Measurements from ENCODE around the gene LOXL4.

The LOXL4 gene

GRCh38 chr10:98294270-98294627 lies 26.3 kb upstream of the LOXL4 start:
- Histone ChIP-seq H3K4me1 (ENCODE audit: control insufficient read depth, insufficient read depth, low read length, poor library complexity, severe bottlenecking) (peaks cover 10% of the 10 kb centered on the region), H3K4me3 (ENCODE audit: extremely low read depth, insufficient read depth, low read length, poor library complexity, severe bottlenecking) (no peak overlapping the region), H3K36me3 (ENCODE audit: control insufficient read depth, insufficient read depth, low read length) (no peaks in the 10 kb centered on the region), H3K27ac (ENCODE audit: low read depth, low read length, severe bottlenecking) (no peak overlapping the region), H3K9me3 (ENCODE audit: control insufficient read depth, low read length) (no peaks in the 10 kb centered on the region)
- 83% methylated on average over 3 of the region's 3 CpGs; no CpG with 5 or more reads in 1 of the 2 experiments for WGBS, 2 experiments (ENCODE audit: insufficient coverage in 2 of 2)

- H3K4me3 ChIP-seq (ENCODE audit: extremely low read depth, insufficient read depth, low read length, poor library complexity, severe bottlenecking): no peak overlapping the region
- no peaks in the 10 kb centered on the region for H3K9me3 ChIP-seq (ENCODE audit: control insufficient read depth, low read length)
- peaks cover 10% of the 10 kb centered on the region for H3K4me1 ChIP-seq (ENCODE audit: control insufficient read depth, insufficient read depth, low read length, poor library complexity, severe bottlenecking)
- WGBS, 2 experiments (ENCODE audit: insufficient coverage in 2 of 2): 85 to 88% methylated on average over 8 of the region's 8 CpGs
- no peaks in the 10 kb centered on the region for H3K36me3 ChIP-seq (ENCODE audit: control insufficient read depth, insufficient read depth, low read length)
- H3K27ac ChIP-seq (ENCODE audit: low read depth, low read length, severe bottlenecking): no peak overlapping the region
Measured at GRCh38 chr10:98293550-98294269, 25.7 kb upstream of the LOXL4 start.

GRCh38 chr10:98292971-98293370 lies 25.0 kb upstream of the LOXL4 start:
- WGBS, 2 experiments (ENCODE audit: insufficient coverage in 2 of 2): 70 to 96% methylated on average over 2 to 3 of the region's 4 CpGs
- Histone ChIP-seq H3K27ac (ENCODE audit: low read depth, low read length, severe bottlenecking) (no peak overlapping the region), H3K9me3 (ENCODE audit: control insufficient read depth, low read length) (no peaks in the 10 kb centered on the region), H3K4me3 (ENCODE audit: extremely low read depth, insufficient read depth, low read length, poor library complexity, severe bottlenecking) (no peak overlapping the region), H3K4me1 (ENCODE audit: control insufficient read depth, insufficient read depth, low read length, poor library complexity, severe bottlenecking) (peaks cover 10% of the 10 kb centered on the region), H3K36me3 (ENCODE audit: control insufficient read depth, insufficient read depth, low read length) (no peaks in the 10 kb centered on the region)

- H3K9me3 ChIP-seq (ENCODE audit: control insufficient read depth, low read length): no peaks in the 10 kb centered on the region
- no peak overlapping the region for H3K27ac ChIP-seq (ENCODE audit: low read depth, low read length, severe bottlenecking)
- 69 to 79% methylated on average over 8 to 9 of the region's 10 CpGs for WGBS, 2 experiments (ENCODE audit: insufficient coverage in 2 of 2)
- H3K36me3 ChIP-seq (ENCODE audit: control insufficient read depth, insufficient read depth, low read length): no peaks in the 10 kb centered on the region
- no peak overlapping the region for H3K4me3 ChIP-seq (ENCODE audit: extremely low read depth, insufficient read depth, low read length, poor library complexity, severe bottlenecking)
- no peaks in the 10 kb centered on the region for H3K4me1 ChIP-seq (ENCODE audit: control insufficient read depth, insufficient read depth, low read length, poor library complexity, severe bottlenecking)
Measured at GRCh38 chr10:98289802-98290209, 21.8 kb upstream of the LOXL4 start.

GRCh38 chr10:98287321-98287720 lies 19.3 kb upstream of the LOXL4 start:
- Histone ChIP-seq H3K36me3 (ENCODE audit: control insufficient read depth, insufficient read depth, low read length) (no peaks in the 10 kb centered on the region), H3K4me1 (ENCODE audit: control insufficient read depth, insufficient read depth, low read length, poor library complexity, severe bottlenecking) (no peaks in the 10 kb centered on the region), H3K9me3 (ENCODE audit: control insufficient read depth, low read length) (no peaks in the 10 kb centered on the region), H3K4me3 (ENCODE audit: extremely low read depth, insufficient read depth, low read length, poor library complexity, severe bottlenecking) (no peak overlapping the region), H3K27ac (ENCODE audit: low read depth, low read length, severe bottlenecking) (no peak overlapping the region)
- WGBS, 2 experiments (ENCODE audit: insufficient coverage in 2 of 2): 78 to 93% methylated on average over 3 to 4 of the region's 5 CpGs

- no peak overlapping the region for H3K27ac ChIP-seq (ENCODE audit: low read depth, low read length, severe bottlenecking)
- 87 to 93% methylated on average over 8 to 11 of the region's 12 CpGs for WGBS, 2 experiments (ENCODE audit: insufficient coverage in 2 of 2)
Measured at GRCh38 chr10:98286419-98286818, 18.4 kb upstream of the LOXL4 start.

GRCh38 chr10:98285416-98285815 lies 17.4 kb upstream of the LOXL4 start:
- Histone ChIP-seq H3K27ac (ENCODE audit: low read depth, low read length, severe bottlenecking) (no peak overlapping the region), H3K36me3 (ENCODE audit: control insufficient read depth, insufficient read depth, low read length) (no peaks in the 10 kb centered on the region), H3K9me3 (ENCODE audit: control insufficient read depth, low read length) (no peaks in the 10 kb centered on the region), H3K4me1 (ENCODE audit: control insufficient read depth, insufficient read depth, low read length, poor library complexity, severe bottlenecking) (no peaks in the 10 kb centered on the region), H3K4me3 (ENCODE audit: extremely low read depth, insufficient read depth, low read length, poor library complexity, severe bottlenecking) (no peak overlapping the region)
- WGBS, 2 experiments (ENCODE audit: insufficient coverage in 2 of 2): 90 to 92% methylated on average over 1 to 2 of the region's 2 CpGs

More at GRCh38 chr10:98286419-98286818, 18.4 kb upstream of the LOXL4 start:
- no peak overlapping the region for H3K4me3 ChIP-seq (ENCODE audit: extremely low read depth, insufficient read depth, low read length, poor library complexity, severe bottlenecking)
- no peaks in the 10 kb centered on the region for H3K36me3 ChIP-seq (ENCODE audit: control insufficient read depth, insufficient read depth, low read length)
- H3K4me1 ChIP-seq (ENCODE audit: control insufficient read depth, insufficient read depth, low read length, poor library complexity, severe bottlenecking): no peaks in the 10 kb centered on the region
- no peaks in the 10 kb centered on the region for H3K9me3 ChIP-seq (ENCODE audit: control insufficient read depth, low read length)

- H3K4me1 ChIP-seq (ENCODE audit: control insufficient read depth, insufficient read depth, low read length, poor library complexity, severe bottlenecking): peaks cover 9% of the 10 kb centered on the region
- H3K4me3 ChIP-seq (ENCODE audit: extremely low read depth, insufficient read depth, low read length, poor library complexity, severe bottlenecking): no peak overlapping the region
- no peaks in the 10 kb centered on the region for H3K9me3 ChIP-seq (ENCODE audit: control insufficient read depth, low read length)
- WGBS, 2 experiments (ENCODE audit: insufficient coverage in 2 of 2): 100% methylated on average over 1 of the region's 3 CpGs; no CpG with 5 or more reads in 1 of the 2 experiments
- H3K27ac ChIP-seq (ENCODE audit: low read depth, low read length, severe bottlenecking): no peak overlapping the region
- no peaks in the 10 kb centered on the region for H3K36me3 ChIP-seq (ENCODE audit: control insufficient read depth, insufficient read depth, low read length)
Measured at GRCh38 chr10:98276311-98276710, 8.3 kb upstream of the LOXL4 start.

- Histone ChIP-seq H3K4me3 (ENCODE audit: extremely low read depth, insufficient read depth, low read length, poor library complexity, severe bottlenecking) (no peak overlapping the region), H3K27ac (ENCODE audit: low read depth, low read length, severe bottlenecking) (no peak overlapping the region), H3K4me1 (ENCODE audit: control insufficient read depth, insufficient read depth, low read length, poor library complexity, severe bottlenecking) (peaks cover 23% of the 10 kb centered on the region), H3K36me3 (ENCODE audit: control insufficient read depth, insufficient read depth, low read length) (no peaks in the 10 kb centered on the region), H3K9me3 (ENCODE audit: control insufficient read depth, low read length) (no peaks in the 10 kb centered on the region)
- 96 to 97% methylated on average over 3 of the region's 3 CpGs for WGBS, 2 experiments (ENCODE audit: insufficient coverage in 2 of 2)
Measured at GRCh38 chr10:98274562-98274961, 6.6 kb upstream of the LOXL4 start.

GRCh38 chr10:98273057-98273850 lies 5.3 kb upstream of the LOXL4 start:
- 80 to 86% methylated on average over 6 to 9 of the region's 9 CpGs for WGBS, 2 experiments (ENCODE audit: insufficient coverage in 2 of 2)
- Histone ChIP-seq H3K9me3 (ENCODE audit: control insufficient read depth, low read length) (no peaks in the 10 kb centered on the region), H3K36me3 (ENCODE audit: control insufficient read depth, insufficient read depth, low read length) (no peaks in the 10 kb centered on the region), H3K4me1 (ENCODE audit: control insufficient read depth, insufficient read depth, low read length, poor library complexity, severe bottlenecking) (peaks cover 28% of the 10 kb centered on the region), H3K4me3 (ENCODE audit: extremely low read depth, insufficient read depth, low read length, poor library complexity, severe bottlenecking) (no peak overlapping the region), H3K27ac (ENCODE audit: low read depth, low read length, severe bottlenecking) (peak overlapping the region; percentile 43)

GRCh38 chr10:98272656-98273055 lies 4.7 kb upstream of the LOXL4 start:
- H3K4me3 ChIP-seq (ENCODE audit: extremely low read depth, insufficient read depth, low read length, poor library complexity, severe bottlenecking): no peak overlapping the region
- 82 to 83% methylated on average over 7 to 9 of the region's 10 CpGs for WGBS, 2 experiments (ENCODE audit: insufficient coverage in 2 of 2)
- H3K36me3 ChIP-seq (ENCODE audit: control insufficient read depth, insufficient read depth, low read length): no peaks in the 10 kb centered on the region
- peaks cover 30% of the 10 kb centered on the region for H3K4me1 ChIP-seq (ENCODE audit: control insufficient read depth, insufficient read depth, low read length, poor library complexity, severe bottlenecking)
- H3K27ac ChIP-seq (ENCODE audit: low read depth, low read length, severe bottlenecking): peak overlapping the region; percentile 43
- no peaks in the 10 kb centered on the region for H3K9me3 ChIP-seq (ENCODE audit: control insufficient read depth, low read length)

All from mesodermal cell (in vitro differentiated cells).